Measurements from ENCODE around the gene FOXD4L5. TPM values are rescaled to one million over a fixed set of nuclear protein-coding genes. Genes with fewer than 3 reads are reported as not detected.

FOXD4L5 gene
- under 0.01 TPM in 2 replicates for total RNA-seq

GRCh38 chr9:65285109-65285508 is at the start of gene FOXD4L5:
Gene FOXD4L5, minus strand, starts transcription at chr9:65285209. Its CDS starts 832 bp downstream, at chr9:65284377.

Measured in smooth muscle cell of bladder (primary cell).